GM18526 (cell line): ENCODE results near the gene CCBE1.

Source experiments
- POLR2A ChIP-seq: IDR thresholded peaks from 3 replicates; pipeline ENCODE4 v1.6.1; 2011; ENCODE audit not compliant: insufficient read length; ENCODE audit errors: extremely low read depth

Gene CCBE1

DNA sequence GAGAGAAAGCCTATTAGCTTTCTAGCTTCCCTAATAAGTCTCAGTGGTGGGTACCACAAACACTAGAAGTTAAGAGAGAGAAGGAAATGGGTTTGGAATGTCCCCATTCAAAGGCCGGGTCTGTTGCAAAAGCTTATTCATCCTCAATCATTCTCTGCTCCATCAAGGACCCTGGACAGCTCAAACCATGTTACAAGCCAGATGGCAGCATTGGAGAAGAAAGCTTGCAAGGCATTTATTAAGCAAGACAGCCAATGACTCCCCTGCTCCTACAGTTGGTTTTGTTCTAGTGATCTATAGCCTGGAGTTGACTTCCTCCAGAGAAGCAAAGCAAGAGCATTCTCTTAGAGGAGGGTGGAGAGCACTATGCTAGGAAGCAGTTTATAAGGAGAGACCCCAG, 251.2 kb downstream of the CCBE1 start:
- TF ChIP-seq POLR2A: no peak

- no peak for TF ChIP-seq POLR2A
These were observed 259.2 kb downstream of the CCBE1 start for GRCh38 chr18:59437851-59438569.

DNA sequence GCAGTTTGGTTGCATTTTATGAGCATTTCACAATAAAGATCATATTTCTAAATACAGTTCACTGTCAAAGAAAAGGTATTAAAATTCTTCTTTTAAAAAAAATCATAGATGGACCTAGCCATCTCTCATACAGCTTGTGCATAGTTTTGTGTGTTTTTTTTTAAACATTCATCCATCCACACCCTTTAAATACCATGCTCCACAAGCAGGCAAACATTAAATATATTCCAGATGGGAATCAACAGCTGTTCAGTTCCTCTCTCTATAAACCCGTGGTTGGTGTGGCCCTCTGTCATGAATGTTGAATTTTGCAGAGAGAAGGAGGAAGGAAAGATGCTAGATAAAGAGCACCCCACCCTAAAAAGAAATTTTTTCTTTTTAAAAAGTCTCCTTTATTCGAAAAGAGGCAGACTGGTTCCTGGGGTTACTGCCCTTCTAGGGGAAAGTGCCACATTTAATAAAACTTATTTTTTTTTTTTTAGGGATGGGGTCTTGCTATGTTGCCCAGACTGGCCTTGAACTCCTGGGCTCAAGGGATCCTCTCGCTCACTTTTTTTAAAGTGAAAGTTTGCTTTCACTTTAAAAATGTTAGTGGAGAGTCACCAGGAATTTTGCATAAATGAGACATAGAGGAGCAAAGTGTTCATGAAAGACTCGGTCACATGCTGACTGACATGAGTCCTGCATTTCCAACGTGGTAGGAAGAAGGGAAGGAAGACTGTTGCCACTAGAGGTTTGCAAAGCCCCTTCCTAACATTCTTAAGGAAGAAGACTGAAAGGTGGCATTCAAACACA, 264.2 kb downstream of the CCBE1 start:
- no peak for TF ChIP-seq POLR2A

GRCh38 chr18:59431131-59431530, 266.1 kb downstream of the CCBE1 start:
- TF ChIP-seq POLR2A: no peak

DNA sequence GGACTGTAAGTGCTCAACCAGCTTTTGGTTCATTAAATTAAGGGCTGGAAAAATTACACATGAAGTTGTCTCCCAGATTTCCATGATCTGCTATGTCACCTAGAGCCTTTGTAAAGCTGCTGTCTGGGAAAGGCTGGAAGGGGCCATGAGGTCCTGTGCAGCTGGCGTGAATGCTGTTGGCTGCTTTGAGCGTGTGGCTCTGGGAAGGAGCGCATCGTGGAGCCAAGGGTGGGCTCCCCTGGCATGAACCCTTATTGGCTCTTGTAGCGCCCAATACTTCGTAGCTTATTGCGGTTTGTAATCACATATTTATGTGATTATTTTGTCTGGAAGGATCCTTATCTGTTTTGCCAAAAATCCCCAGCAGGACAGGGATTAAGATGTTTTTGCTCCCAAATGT, 267.6 kb downstream of the CCBE1 start:
- no peak for TF ChIP-seq POLR2A

GRCh38 chr18:59428018-59428417, 269.2 kb downstream of the CCBE1 start:
- no peak for TF ChIP-seq POLR2A

DNA sequence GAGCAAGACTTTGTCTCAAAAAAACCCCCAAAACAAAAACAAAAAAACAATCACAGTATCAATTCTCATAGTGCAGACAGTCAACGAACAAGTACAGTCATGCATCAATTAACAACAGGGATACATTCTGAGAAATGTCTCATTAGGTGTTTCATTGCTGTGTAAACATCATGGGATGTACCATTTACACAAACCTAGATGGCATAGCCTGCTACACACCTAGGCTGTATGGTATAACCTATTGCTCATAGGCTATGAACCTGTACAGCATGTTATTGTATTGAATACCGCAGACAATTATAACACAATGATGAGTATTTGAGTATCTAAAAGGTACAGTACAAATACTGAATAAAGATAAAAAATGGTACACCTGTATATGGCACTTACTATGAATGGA, 270.4 kb downstream of the CCBE1 start:
- TF ChIP-seq POLR2A: no peak

DNA sequence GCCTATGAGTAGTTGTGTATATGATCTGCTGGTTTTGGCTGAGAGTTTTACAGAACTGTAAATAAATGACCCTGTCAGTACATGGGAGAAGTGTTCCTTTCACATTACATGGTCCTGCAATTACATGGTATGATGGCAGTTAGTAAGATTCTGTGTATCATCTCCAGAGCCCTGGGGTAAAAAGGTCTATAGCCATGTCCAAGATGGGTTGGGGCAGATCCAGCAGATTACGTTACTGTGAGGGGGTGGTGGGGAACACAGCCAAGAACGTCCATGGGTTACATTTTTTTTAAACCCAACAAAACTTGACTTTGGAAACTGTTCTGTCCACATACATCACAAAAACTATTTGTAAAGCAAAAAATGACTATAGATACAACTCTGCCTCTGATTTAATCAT, 274.0 kb downstream of the CCBE1 start:
- TF ChIP-seq POLR2A: no peak

DNA sequence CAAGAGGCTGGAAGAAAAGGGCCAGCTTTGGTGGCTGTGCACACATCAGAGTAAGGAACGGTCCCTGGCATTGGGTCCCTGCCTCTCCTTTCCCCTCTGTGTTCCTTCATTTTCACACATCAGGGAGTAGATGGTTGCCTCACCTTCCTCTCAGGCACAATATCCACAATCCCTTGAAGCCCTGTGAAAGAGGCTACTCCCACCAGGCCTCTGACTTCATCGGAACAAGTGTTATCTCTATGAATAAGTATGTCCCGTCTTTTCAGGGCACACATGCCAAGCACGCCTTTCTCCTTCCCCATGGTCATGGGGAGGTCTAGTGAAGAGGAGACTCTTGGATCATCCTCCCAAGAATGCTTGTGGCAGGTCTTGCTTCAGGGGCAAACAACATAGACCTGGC, 277.0 kb downstream of the CCBE1 start:
- no peak for TF ChIP-seq POLR2A

- TF ChIP-seq POLR2A: no peak
These were observed 277.8 kb downstream of the CCBE1 start for GRCh38 chr18:59419386-59419785.

- no peak for TF ChIP-seq POLR2A
These were observed 280.4 kb downstream of the CCBE1 start for GRCh38 chr18:59416818-59417217.

DNA sequence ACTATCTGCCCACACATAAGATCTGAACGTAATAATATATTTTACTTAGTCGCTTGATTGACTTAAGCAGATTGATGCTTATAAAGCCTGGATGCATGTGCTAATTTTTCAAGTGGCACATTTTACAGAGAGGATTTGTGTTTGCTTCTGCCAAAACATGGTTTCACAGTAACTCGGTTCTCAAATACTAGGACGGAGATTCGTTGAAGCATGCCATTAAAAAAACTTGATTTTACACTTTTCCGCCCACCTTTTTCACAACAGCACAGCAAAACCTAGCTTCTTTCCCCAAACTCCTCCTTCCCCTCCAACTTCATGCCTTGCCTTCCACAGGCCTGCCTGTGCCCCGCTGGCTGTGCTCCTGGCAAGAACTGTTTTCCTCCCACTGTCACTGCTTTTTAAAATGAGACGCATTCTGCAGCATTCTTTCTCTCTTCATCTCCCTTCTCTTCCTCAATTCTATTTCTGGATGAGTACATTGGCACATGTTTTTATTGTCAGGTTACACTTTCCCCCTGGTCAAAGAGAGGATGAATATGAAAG, 283.0 kb downstream of the CCBE1 start:
- no peak for TF ChIP-seq POLR2A

- no peak for TF ChIP-seq POLR2A
These were observed 294.7 kb downstream of the CCBE1 start for GRCh38 chr18:59402432-59403090.

GRCh38 chr18:59400407-59400806, 296.8 kb downstream of the CCBE1 start:
- no peak for TF ChIP-seq POLR2A

- TF ChIP-seq POLR2A: no peak
These were observed 301.7 kb downstream of the CCBE1 start for GRCh38 chr18:59395226-59396175.
